Chondrocyte (in vitro differentiated cells): ENCODE data around the gene POGZ. TPM values are rescaled to one million over a fixed set of nuclear protein-coding genes. Genes with fewer than 3 reads are reported as not detected.
"Not testable (repeated sequence)": the region's sequence is repeated elsewhere in the genome, so short reads cannot be mapped to it uniquely, and the experiment has no call there.

Experiments
- DNase-seq: peaks from one replicate; pipeline ENCODE4 v3.0.0; 2021; ENCODE audit warnings: mixed read lengths, low spot score
- H3K27ac Mint-ChIP-seq: one replicate; pipeline ENCODE4 v1.8.0; 2021; ENCODE audit warnings: mild to moderate bottlenecking, moderate library complexity, mixed read lengths; ENCODE audit not compliant: unreplicated experiment
- H3K27me3 Mint-ChIP-seq: 2 replicates; pipeline ENCODE4 v1.8.0; 2021; ENCODE audit warnings: low read depth, mixed read lengths
- H3K36me3 Mint-ChIP-seq: 2 replicates; pipeline ENCODE4 v1.8.0; 2021; ENCODE audit warnings: low read depth, mixed read lengths
- H3K4me1 Mint-ChIP-seq: 2 replicates; pipeline ENCODE4 v1.8.0; 2021; ENCODE audit warnings: low read depth, mild to moderate bottlenecking, mixed read lengths
- H3K4me3 Mint-ChIP-seq: one replicate; pipeline ENCODE4 v1.8.0; 2021; ENCODE audit warnings: mild to moderate bottlenecking, moderate library complexity, mixed read lengths; ENCODE audit not compliant: unreplicated experiment
- H3K9me3 Mint-ChIP-seq: 2 replicates; pipeline ENCODE4 v1.8.0; 2021; ENCODE audit warnings: low read depth, mixed read lengths
- total RNA-seq: library from RNA; stranded (reverse); gene quantifications from 3 replicates; pipeline ENCODE4 v1.2.1, GENCODE V29; 2021
- TF ChIP-seq, protein P1 (sequence below): fragments of 200-600 bp; sonication (generic); IDR thresholded peaks from 2 replicates; pipeline ENCODE4 v1.5.0; 2021; ENCODE audit warnings: antibody characterized with exemption, mild to moderate bottlenecking, moderate library complexity

The POGZ gene
- total RNA-seq, 1 donor from 2014 or later: 65.0 TPM

DNA sequence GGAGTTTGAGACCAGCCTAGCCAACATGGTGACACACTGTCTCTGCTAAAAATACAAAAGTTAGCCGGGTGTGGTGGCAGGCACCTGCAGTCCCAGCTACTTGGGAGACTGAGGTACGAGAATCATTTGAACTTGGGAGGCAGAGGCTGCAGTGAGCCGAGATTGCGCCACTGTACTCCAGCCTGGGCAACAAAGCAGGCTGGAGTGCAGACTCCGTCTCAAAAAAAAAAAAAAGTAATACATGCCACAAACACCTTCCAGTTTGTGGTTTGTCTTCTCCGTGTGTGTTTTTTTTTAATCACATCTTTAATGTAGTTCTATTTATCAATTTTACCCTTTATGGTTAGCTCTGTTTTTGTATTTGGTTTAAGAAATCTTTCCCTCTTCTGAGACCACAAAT, 22.3 kb downstream of the POGZ start:
- no peaks in the 10 kb centered on the region for H3K36me3 Mint-ChIP-seq
- no peak for DNase-seq
- no peaks in the 10 kb centered on the region for H3K9me3 Mint-ChIP-seq
- peak overlapping the region; percentile 14 for H3K27ac Mint-ChIP-seq
- no peaks in the 10 kb centered on the region for H3K27me3 Mint-ChIP-seq
- no peak overlapping the region for H3K4me3 Mint-ChIP-seq
- H3K4me1 Mint-ChIP-seq: peaks cover 37% of the 10 kb centered on the region
- TF ChIP-seq, protein P1, sequence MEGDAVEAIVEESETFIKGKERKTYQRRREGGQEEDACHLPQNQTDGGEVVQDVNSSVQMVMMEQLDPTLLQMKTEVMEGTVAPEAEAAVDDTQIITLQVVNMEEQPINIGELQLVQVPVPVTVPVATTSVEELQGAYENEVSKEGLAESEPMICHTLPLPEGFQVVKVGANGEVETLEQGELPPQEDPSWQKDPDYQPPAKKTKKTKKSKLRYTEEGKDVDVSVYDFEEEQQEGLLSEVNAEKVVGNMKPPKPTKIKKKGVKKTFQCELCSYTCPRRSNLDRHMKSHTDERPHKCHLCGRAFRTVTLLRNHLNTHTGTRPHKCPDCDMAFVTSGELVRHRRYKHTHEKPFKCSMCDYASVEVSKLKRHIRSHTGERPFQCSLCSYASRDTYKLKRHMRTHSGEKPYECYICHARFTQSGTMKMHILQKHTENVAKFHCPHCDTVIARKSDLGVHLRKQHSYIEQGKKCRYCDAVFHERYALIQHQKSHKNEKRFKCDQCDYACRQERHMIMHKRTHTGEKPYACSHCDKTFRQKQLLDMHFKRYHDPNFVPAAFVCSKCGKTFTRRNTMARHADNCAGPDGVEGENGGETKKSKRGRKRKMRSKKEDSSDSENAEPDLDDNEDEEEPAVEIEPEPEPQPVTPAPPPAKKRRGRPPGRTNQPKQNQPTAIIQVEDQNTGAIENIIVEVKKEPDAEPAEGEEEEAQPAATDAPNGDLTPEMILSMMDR: no peak

DNA sequence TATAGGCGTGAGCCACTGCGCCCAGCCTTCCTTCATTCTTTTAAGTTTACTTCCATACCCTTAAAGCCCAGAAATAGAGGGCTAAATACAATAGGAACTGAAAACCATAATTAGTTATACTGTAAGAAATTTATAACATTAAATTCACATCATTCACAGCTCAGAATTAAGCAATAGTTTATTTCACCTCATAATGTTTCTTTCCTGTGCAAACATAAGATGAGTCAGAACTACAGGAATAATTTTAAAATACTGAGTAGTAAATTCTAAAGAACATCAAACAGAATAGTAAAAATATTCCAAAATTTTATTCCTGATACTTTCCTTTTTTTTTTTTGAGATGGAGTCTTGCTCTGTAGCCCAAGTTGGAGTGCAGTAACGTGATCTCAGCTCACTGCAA, 24.1 kb downstream of the POGZ start:
- H3K4me1 Mint-ChIP-seq: peaks cover 20% of the 10 kb centered on the region
- no peaks in the 10 kb centered on the region for H3K9me3 Mint-ChIP-seq
- H3K27ac Mint-ChIP-seq: peak overlapping the region; percentile 43
- H3K36me3 Mint-ChIP-seq: peaks cover 1% of the 10 kb centered on the region
- TF ChIP-seq, protein P1: no peak
- no peak for DNase-seq
- no peaks in the 10 kb centered on the region for H3K27me3 Mint-ChIP-seq
- H3K4me3 Mint-ChIP-seq: no peak overlapping the region

DNA sequence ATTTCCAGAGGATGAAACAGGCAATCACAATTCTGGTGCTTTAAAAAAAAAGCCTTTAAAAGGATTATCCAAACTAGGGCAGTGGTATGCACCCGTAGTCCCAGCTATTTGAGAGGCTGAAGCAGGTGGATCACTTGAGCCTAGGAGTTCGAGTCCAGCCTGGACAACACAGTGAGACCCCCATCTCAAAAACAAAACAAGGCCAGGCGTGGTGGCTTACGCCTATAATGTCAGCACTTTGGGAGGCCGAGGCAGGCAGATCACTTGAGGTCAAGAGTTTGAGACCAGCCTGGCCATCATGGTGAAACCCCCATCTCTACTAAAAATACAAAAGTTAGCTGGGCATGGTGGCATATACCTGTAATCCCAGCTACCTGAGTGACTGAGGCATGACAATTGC, 25.5 kb downstream of the POGZ start:
- H3K4me3 Mint-ChIP-seq, H3K27me3 Mint-ChIP-seq, H3K9me3 Mint-ChIP-seq, H3K36me3 Mint-ChIP-seq, DNase-seq: not testable (repeated sequence)
- Mint-ChIP-seq H3K27ac (peak overlapping the region; percentile 45), H3K4me1 (peaks cover 20% of the 10 kb centered on the region)

DNA sequence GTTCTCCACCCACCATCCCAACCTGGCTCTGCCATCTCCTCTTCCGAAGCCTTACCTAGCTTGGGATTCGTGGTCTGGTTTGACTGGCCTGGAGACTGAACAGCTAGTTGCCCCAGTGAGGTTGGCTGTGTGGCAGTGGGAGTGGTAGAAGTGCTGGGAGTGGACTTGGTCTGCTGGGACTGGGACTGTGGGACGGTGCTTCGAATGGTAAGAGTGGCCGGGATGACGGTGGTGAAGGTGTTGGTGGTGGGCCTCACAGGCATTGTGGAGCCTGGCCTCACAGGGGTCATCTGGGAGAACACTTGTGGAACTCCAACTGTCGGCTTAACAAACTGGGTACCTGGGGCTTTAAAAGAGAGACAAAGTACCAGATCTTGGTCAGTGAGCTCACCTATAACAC, 31.2 kb downstream of the POGZ start:
- TF ChIP-seq, protein P1: no peak
- no peak for DNase-seq
- H3K36me3 Mint-ChIP-seq: peaks cover 32% of the 10 kb centered on the region
- no peaks in the 10 kb centered on the region for H3K9me3 Mint-ChIP-seq
- H3K27me3 Mint-ChIP-seq: no peaks in the 10 kb centered on the region
- no peak overlapping the region for H3K4me3 Mint-ChIP-seq
- H3K4me1 Mint-ChIP-seq: no peaks in the 10 kb centered on the region
- H3K27ac Mint-ChIP-seq: no peak overlapping the region

DNA sequence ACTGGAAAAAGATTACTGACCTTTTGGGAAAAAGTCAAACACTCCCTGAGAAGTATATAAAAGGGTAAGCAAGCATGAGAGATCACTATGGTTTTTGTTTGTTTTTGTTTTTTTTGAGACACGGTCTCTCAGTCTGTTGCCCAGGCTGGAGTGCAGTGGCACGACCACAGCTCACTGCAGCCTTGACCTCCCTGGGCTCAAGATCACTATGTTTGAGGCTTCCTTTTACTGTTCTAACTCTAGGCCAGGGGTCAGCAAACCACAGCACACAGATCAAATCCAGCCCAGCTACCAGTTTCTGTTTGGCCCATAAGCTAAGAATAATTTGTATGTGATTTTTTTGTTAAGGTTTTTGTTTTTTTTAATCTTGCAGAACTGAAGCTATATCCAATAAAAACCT, 34.2 kb downstream of the POGZ start:
- Mint-ChIP-seq H3K4me1 (no peaks in the 10 kb centered on the region), H3K27me3 (no peaks in the 10 kb centered on the region), H3K27ac (no peak overlapping the region), H3K36me3 (peaks cover 39% of the 10 kb centered on the region), H3K4me3 (no peak overlapping the region), H3K9me3 (no peaks in the 10 kb centered on the region)
- TF ChIP-seq, protein P1: no peak
- no peak for DNase-seq

DNA sequence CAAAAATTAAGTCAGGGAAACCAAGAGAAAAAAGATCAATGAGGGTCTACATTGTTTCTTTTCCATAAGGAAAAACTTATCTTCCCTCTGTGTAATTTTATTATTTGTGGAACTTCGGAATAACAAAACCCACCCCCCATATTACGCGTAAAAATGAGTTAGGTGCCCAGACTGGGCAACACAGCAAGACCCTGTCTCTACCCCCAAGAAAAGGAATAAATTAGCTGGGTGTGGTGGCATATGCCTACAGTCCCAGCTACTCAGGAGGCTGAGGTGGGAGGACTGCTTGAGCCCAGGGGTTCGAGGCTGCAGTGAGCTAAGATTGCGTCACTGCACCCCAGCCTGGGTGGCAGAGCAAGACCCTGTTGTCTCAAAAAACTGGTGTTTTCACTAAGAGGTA, 39.5 kb downstream of the POGZ start:
- H3K36me3 Mint-ChIP-seq: peaks cover 29% of the 10 kb centered on the region
- H3K4me1 Mint-ChIP-seq: no peaks in the 10 kb centered on the region
- no peaks in the 10 kb centered on the region for H3K27me3 Mint-ChIP-seq
- no peak for DNase-seq
- H3K4me3 Mint-ChIP-seq: no peak overlapping the region
- TF ChIP-seq, protein P1: no peak
- H3K9me3 Mint-ChIP-seq: no peaks in the 10 kb centered on the region
- no peak overlapping the region for H3K27ac Mint-ChIP-seq
